HPDE6-E6E7 (cell line): ENCODE results near the gene SP140.

Source experiments
- DNase-seq: peaks from one replicate; pipeline ENCODE4 v3.0.0; 2011; ENCODE audit warnings: missing footprints; ENCODE audit errors: extremely low spot score

SP140 gene

DNA sequence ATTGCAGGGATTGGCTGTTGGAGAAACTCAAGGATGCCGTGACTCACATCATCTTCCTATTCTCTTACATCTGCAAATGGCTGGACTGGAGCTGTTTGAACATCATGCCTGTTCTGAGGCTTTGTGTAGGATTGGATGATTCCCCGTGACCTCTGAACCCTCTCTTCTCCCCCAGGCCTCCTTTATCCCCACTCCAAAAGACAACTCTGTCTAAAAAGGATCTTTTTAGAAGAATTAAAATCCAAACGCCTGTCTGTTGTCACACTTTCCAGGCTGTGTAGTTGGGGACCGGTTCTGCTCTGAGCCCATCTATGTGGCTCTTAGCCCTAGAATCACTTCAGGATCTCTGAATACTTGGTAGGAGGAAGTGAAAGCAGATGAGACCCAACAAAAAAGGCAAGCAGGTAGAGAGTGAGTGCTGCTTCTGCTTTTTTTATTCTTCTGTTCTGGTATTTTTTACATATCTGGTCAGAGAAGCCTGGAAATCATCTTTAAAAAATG lies 565 bp downstream of the SP140 start:
- no peak for DNase-seq

DNA sequence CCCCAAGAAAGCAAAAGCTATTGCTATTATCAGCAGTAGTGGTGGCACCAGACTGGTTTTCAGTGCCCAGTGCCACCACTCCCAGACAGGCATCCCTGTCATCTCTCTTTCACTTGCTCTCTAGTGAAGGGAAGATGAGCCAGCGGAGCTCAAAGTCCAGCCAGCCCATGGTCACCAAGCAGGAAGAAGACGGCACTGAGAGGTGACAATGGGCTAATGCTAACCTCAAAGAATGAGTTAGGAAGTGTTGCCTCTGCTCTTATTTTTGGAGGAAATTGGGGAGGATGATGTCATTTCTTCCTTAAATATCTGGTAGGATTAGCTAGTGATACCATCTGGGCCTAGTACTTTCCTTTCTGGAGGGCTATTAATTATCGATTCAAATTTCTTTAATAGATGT lies 1.7 kb downstream of the SP140 start:
- no peak for DNase-seq

DNA sequence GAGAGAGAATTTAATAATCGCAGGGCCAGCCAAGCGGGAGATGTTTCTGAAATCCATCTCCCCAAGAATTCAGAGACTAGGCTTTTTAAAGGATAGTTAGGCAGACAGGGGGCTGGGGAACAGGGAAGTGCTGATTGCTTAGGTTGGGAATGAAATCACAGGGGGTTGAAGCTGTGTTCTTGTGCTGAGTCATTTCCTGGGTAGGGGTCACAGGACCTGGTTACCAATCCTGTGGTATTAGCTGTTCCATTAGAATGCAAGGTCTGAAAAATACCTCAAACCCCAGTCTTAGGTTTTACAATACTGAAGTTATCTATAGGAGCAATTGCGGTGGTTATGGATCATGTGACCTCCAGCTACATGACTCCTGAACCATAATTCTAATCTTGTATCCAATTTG lies 4.6 kb downstream of the SP140 start:
- DNase-seq = no peak

DNA sequence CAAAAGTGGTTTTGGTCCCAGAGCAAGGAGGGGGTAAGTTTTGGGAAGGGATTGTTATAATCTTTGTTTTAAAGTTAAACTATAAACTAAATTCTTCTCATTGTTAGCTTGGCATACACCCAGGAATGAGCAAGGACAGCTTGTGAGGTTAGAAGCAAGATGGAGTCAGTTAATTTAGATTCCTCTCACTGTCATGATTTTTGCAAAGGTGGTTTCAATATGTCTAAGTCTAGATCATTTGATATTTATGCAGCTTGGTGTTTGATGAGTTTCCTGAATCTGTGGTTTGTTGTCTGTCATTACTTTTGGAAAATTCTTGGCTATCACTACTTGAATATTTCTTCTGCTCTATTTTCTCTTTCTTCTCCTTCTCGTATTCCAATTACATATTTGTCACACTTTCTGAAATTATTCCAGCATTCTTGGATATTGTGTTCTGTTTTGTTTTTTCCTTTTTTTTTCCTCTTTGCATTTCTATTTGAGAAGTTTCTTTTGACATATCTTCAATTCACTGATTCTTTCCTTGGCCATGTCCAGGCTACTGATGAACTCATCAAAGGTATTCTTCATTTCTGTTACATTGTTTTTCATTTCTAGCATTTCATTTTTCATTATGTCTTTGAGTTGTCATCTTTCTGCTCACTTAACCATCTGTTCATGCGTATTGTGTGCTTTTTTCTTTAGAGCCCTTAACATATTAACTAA lies 5.1 kb downstream of the SP140 start:
- DNase-seq = no peak

DNA sequence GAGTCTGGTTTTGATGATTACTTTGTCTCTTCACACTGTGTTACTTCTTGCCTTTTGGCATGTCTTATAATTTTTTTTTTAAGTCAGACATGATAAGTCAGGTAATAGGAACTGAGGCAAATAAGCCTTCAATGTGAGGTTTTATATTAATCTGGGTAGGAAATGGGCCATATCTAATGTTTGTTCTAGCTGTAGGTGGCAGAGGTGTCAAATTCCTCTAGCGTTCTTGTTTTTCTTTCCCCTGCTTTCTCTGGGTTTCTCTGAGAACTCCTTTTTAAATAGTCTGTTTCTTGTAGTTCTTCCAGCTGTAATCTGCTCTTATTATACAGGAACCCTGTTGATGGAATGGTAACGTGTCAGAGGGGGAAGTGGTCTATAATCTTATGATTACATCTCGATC lies 5.7 kb downstream of the SP140 start:
- no peak for DNase-seq

DNA sequence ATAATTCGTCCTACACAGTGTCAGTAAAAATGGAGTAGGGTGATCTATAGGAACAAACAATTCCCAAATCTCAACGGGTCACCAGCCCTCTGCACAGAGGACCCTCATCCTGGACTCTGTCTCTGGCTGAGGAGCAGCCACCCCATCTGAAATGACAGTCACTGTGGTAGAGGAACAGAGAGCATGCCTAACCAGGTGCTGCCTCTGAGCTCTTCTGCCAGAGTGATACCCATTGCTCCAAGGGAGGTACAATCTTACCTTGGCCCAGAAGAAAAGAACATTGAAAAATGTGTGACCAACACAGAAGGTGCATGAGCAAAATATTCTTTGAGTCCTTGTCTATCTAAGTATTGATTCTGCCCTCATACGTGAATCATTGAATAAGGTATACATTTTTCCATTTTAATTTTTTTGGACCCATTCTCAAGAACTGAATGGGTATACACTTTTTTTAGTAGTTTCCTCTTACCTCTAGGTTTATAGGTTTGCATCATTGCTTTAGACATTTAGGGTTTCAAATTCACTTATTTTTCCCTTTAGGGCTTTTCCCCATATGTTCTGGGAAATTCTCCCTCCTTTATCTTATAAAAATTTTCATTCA lies 8.7 kb downstream of the SP140 start:
- DNase-seq = no peak

DNA sequence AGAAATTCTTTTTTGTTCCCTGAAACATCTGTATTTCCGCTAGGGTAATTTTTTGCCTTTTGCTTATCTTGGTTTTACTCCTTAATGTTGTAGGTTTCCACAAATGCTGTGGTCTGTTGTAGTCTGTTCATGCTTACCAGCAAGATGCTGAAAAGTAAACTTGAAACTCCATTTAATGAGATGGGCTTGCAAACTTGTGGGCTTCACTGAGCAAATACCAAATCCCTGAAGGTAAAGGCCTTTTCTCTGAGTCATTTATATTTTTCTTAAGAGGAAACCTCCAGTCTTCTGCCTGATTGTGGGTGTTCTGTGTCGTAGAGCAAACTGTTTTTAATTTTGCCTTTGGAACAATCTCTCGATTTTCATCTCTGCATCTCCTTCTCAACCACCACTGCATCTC lies 9.3 kb downstream of the SP140 start:
- no peak for DNase-seq

DNA sequence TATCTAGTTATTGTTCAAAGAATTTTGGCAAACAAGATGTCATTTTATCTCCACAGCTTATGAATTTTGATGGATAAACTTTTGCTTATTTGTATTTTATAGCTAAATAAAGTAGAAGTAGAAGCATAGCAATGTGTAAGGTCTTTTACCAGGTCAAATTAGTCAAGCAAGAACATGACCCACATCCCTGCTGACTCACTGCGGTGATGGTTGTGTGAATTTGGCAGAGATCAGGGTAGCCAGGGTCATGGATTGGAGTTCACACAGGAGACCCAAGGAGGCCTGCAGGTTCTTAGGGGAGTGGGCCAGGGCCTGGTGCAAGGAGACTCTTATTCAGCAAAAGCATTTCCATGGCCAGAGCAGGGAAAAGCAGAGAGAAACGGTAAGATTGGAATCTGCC lies 18.7 kb downstream of the SP140 start:
- DNase-seq = peak; percentile 19

DNA sequence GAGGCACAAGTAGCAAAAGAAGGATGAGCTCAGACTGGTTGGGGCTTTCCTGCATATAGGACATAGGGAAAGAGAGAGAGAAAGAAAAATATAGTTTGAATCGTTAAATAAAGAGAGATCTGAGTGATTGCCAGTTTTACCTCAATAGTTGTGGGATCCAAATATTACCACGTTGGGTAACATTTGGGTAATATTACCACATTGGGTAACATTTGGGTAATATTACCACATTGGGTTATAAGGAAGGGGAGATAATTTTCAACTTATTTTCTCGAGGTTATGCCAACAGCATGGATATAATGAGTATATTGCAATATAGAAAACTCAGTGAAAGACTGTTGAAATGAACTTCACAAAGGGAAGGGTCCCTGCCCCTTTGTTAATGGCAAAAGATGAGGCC lies 20.7 kb downstream of the SP140 start:
- DNase-seq = no peak

DNA sequence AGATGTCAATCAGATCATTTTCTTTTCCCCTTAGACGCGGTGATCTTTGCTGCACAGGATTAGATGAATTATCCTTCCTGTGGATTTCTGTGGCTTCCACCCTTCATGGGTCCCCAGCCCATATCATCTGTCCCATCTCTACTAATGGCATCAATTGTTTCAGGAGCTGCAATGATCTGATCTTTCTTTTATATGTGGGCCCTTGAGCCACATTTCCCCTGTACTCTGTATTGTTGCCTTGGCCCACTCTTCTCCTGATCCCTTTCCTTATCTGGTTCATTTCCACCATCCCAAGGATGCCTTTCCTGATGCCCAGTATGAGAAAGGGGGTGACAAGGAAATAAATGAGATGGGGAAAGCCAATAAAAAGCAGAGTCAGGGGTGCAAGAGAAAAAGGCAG lies 24.7 kb downstream of the SP140 start:
- no peak for DNase-seq

DNA sequence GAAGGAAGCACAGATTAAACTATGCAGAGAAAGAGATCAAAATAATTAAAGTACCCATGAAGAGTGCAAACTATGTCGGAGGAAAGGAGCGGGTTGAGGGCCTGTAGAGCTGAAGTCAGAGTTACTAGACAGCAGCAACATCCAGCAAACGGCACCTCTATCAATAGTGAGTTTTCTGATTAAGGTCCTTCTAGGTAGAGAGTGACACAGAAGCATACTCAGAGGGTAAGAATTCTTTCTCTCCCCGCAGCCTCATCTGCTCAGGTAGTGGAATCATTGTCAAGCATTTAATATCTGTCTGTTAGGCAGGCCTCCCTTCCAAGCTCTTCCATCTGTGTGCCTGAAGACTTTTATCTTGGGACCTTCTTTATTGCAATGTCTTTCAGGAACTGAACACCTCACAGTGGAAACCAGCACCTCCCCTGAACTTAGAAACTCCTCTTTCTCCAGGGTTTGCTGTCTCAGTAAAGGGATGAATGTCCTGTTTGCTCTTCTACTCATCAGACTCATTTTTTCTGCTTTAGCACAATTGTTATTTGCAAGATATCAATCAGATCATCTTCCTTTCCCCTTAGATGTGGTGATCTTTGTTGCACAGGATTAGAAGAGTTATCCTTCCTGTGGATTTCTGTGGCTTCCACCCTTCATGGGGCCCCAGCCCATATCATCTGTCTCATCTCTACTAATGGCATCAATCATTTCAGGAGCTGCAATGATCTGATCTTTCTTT lies 28.8 kb downstream of the SP140 start:
- no peak for DNase-seq

DNA sequence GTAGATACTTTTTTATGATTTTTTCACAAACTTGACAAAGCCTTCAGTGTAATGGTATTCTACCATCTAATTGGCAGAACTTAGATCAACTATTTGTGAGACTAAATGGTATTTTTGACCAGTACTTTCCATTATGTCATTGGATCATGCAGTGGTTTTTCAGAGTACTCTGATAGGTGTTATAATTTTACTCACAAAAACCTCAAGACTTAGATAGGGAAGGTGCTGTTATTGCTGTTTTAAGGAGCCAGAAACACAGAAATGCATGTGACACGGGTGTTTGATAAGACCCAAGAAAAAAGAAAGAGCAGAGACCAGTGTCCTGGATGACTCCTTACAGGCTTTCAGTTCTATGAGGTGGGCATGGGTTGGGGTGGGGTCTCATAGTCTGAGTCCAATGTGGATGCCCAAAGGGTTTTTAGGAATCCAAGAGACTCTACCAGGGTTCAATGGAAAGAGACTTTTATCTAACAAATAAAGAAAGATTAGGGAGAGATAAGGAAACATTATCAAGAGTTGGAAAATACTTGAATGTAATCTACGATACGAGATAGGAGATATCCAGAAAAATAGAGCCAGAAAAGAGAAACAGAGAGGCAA lies 31.3 kb downstream of the SP140 start:
- no peak for DNase-seq

DNA sequence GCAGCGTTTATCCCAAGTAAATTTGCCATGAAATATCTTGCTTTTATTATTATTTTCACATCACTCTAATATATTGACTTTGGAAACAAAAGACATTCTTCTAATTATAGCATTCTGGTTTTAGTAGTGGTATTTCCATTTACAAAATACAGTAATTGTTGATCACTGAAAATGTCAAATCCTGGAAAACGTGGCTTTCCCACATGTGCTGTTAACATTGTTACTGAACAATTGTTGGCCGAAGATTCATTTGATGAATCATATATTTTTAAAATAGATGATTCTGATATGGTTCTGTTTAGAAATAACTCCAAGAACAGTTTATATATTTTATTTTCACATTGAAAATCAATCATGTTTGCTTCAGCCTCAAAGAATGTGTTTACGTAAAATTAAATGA lies 32.9 kb downstream of the SP140 start:
- no peak for DNase-seq

DNA sequence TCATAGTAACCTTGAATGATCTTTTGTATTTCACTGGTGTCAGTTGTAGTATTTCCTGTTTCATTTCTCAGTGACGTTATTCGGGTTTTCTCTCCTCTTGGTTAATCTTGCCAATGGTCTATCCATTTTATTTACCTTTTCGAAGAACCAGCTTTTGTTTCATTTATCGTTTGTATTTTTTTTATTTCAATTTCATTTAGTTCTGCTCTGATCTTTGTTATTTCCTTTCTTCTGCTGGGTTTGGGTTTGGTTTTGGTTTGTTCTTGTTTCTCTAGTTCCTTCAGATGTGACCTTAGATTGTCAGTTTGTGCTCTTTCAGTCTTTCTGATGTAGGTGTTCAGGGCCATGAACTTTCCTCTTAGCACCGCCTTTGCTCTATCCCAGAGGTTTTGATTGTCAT lies 36.7 kb downstream of the SP140 start:
- DNase-seq = no peak

DNA sequence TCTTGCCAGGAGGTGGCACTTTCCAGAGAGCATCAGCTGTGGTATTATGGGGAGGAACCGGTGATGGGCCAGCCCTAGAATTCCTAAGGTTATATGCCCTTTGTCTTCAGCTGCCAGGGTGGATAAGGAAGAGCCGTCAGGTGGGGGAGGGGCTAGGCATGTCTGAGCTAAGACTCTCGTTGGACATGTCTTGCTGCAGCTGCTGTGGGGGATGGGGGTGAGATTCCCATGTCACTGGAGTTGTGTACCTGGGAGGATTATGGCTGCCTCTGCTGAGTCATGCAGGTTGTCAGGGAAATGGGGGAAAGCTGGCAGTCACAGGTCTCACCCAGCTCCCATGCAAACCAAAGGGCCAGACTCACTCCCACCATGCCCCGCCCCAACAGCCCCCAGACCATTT lies 39.4 kb downstream of the SP140 start:
- DNase-seq = peak; percentile 34

DNA sequence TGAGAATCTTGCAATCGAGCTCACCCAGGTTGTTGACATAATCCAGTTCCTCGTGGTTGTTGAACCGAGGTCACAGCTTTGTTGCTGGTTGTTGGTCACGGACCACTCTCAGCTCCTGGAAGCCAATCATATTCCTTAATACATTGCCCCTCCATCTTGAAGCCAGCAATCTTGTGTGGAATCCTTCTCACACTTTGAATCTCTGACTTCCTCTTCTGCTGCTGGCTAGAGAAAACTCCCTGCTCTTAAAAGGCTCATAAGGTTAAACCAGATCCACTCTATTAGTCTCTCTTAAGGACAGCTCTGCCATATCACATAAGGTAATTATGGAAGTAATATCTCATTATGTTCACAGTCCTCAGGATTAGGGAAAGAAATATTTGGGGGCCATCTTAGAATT lies 41.1 kb downstream of the SP140 start:
- DNase-seq = no peak

DNA sequence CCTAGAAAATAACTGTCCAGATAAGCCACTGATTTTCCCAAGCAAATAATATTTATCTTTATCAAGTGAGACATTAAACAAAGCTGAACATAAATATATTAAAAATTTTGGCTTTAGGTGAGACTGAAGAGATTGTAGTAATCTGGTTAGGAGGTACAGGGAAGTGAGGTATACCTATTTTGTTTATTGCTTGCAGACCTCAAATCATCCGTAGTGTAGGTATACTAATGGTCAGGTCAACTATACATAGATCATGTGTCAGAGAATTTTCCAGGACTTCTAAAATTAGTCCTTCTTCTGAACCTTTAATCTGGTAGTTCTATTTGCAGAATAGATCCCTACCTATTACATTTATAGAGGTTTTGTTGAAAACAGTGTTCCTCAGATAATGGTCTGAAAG lies 41.5 kb downstream of the SP140 start:
- DNase-seq = no peak

DNA sequence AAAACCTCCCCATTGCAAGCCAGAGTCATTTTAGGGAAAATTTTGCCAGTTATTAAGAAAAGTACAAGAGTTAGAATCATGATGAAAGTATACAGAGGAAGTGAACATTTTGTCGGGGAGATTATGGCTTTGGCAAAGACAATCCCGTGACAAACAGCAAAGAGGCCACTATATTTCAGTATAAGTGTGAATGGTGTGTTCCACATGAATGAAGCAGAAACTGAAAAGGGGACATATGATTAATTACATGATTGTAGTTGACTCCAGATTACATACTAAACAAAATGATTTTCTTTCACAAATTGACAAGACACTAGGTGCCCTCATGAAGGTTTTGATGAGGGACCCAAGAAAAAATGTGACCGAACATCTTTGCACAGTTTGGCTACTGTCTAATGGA lies 42.0 kb downstream of the SP140 start:
- DNase-seq = no peak

DNA sequence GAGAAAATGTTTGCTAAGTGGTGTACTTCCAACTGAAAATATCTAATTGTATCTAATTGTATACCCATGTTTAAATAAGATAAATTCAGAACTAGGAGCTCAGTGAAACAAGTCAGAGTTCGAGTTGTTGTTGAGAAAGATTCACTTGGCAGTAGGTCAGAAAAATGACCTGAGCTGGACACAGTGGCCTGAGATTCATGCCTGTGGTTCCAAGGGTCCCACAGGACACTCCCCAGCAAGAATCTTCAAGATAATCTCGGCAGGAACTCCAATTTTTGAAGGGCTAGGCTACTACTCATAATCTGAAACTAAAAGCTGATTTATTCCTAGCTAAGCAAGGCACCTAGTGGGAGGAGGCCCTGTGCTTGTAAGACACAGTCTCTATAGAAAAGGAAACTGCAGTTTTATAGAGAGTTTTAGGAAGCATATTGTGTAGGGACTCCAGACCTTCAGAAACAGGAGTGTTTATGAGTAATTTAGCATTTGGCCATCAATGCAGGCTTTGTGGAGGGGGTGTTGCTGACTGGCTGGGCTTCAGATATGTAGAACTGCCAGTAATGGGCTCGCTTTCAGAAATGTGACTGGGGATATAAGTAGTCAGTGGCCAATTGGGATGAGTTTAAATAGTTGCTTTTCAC lies 43.2 kb downstream of the SP140 start:
- no peak for DNase-seq

DNA sequence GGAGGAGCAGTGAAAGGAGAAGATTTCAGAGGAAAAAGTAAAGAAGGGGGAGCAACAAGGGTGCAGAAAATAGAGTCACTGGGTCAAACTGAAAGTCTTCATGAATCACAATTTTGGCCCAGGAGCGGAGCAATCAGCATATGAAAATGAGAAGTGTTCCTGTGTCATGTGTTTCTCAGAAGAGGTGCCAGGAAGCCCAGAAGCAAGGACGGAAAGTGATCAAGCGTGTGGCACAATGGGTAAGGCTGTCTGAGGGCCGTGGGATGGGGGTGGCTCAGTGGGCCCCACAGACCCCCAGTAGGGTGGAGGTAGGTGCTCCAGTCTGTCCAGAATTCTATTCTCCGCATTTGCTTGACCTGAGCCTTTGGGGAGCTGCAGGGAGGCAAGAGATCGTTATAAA lies 44.2 kb downstream of the SP140 start:
- DNase-seq = no peak

DNA sequence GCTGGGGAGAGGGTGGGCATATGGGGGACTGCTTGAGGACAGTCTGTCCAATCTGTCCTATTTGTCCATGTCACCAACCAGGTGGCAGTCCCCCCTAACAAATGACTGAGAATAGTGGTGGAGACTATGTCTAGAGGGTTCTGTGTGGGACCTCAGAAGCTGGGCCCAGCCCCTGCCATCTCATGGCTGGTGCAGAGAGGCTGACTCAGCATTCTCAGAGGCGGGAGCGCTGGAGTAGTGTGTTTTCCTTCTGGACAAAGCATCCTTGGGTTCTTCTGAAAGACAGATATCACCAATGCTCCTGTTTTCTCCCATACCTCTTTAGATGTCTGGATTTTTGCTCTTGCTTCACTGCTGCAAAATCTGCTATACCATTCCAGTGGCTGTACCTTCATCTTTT lies 57.4 kb downstream of the SP140 start:
- no peak for DNase-seq

DNA sequence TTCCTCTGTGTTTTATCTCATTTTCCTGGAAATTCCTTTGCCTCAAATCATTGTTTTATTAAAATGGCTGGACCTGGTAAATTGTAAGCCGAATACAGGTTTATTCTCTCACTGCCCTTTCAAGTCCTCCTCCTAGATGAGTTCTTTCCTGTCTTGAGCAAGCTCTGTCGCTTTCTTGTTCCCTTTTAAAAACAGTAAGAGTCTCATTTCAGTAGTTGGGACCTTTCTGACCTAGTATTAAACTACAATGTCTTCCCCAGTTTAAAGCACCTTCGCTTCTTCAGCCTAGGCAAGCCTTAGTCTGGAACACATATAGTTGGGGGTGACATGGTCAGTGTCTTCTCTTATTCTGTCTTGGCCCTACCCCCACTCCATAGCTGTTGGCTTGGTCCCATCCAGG lies 60.5 kb downstream of the SP140 start:
- no peak for DNase-seq
